HG02870 (cell line): Measurements from ENCODE around the gene CLDN9.

Experiments used
- ATAC-seq: cut with Tn5 transposase; IDR thresholded peaks from one replicate; pipeline ENCODE4 v1.9.1; 2021; ENCODE audit warnings: mild to moderate bottlenecking, moderate library complexity; ENCODE audit not compliant: unreplicated experiment

Gene CLDN9

DNA sequence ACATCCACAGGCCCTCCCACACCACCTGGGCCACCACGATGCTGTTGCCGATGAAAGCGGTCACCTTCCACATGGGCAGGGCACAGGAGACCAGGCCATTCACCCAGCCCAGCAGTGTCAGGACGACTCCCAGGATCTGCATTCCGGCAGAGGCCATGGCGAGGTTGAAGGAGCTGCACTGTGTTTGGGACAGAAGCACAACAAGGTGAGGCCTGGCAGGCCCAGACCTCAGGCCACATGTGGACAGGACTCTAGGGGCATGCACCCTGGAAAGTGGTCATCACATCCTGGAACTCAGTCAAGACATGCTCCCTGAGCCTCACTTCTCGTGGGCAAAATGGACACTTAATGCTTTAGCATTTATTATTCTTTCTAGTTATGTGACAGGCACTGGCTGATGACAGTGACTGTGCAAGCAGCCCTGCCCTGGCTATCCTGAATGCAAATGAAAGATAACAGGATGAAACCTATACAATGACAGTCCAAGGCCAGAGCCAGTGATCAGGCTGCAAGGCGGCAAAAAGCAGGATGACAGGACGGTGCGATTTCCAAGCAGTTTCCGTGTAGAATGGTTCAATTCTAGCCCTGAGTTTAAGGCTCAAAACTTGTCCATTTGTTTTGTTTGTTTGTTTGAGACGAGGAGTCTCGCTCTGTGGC lies 3.3 kb downstream of the CLDN9 start:
- no peak for ATAC-seq

- no peak for ATAC-seq
Measured at GRCh38 chr16:3017344-3017743, 4.6 kb downstream of the CLDN9 start.

DNA sequence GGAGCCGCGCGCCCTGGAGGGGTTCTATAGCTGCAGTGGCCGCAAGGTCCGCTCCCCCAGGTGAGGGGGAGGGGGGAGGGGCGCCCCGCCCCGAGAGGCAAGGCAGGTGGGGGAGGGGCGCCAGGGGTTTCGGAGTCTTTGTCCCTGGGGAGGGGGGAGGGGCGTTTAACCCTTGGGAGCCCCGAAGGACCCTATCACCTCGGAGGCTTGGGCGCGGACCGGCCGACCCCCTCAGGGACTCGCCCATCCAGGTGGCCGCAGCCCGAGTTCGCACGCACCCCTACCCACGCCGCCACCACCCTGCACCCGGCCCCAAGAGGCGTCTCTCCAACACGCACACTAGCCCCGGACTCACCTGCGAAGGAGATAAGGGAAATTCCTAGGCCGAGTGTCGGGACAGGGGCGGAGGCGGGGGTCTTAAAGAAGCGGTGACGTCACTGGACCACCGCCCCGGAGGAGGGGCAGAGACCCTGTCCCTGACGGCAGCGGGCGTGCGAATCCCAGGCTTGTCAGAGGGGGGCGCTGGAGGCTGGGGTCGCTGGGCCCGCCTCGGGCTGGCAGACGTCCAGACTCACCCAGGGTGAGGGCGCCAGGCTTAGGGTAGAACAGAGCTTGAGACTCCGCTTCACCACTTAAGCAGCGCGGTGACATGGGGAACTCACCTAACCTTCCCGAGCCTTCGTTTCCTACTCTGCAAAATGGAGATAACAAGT lies 5.2 kb downstream of the CLDN9 start, which contains the start of gene CLDN6:
CLDN6 (minus strand) TSS at position 390 of the 713 bp plus-strand sequence. CDS start 2,162 bp downstream, outside the sequence.
- ATAC-seq, result no peak

DNA sequence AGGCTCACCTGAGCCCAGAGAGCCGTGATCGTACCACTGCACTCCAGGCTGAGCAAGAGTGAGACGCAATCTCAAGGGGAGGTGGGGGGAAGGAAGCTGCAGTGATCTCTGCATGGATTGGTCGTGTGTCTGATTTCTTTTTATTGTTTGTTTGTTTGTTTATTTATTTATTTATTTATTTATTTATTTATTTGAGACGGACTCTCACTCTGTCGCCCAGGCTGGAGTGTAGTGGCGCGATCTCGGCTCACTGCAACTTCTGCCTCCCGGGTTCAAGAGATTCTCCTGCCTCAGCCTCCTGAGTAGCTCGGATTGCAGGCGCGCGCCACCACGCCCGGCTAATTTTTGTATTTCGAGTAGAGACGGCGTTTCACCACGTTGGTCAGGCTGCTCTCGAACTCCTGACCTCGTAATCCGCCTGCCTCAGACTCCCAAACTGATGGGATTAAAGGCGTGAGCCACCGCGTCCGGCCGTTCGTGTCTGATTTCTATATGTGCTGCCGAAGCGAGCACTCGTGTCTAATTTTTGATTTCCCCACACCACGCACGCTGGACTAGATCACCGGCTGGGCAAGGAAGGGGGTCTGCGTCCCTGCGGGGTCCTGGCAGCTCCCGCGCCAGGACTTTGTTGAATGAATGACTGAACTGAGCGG lies 7.0 kb downstream of the CLDN9 start:
- ATAC-seq, result no peak

GRCh38 chr16:3020247-3020603 lies 7.5 kb downstream of the CLDN9 start, which contains the start of gene TNFRSF12A:
Gene TNFRSF12A, plus strand, starts transcription at chr16:3020368. Its CDS starts 30 bp downstream, at chr16:3020398.
- no peak for ATAC-seq

DNA sequence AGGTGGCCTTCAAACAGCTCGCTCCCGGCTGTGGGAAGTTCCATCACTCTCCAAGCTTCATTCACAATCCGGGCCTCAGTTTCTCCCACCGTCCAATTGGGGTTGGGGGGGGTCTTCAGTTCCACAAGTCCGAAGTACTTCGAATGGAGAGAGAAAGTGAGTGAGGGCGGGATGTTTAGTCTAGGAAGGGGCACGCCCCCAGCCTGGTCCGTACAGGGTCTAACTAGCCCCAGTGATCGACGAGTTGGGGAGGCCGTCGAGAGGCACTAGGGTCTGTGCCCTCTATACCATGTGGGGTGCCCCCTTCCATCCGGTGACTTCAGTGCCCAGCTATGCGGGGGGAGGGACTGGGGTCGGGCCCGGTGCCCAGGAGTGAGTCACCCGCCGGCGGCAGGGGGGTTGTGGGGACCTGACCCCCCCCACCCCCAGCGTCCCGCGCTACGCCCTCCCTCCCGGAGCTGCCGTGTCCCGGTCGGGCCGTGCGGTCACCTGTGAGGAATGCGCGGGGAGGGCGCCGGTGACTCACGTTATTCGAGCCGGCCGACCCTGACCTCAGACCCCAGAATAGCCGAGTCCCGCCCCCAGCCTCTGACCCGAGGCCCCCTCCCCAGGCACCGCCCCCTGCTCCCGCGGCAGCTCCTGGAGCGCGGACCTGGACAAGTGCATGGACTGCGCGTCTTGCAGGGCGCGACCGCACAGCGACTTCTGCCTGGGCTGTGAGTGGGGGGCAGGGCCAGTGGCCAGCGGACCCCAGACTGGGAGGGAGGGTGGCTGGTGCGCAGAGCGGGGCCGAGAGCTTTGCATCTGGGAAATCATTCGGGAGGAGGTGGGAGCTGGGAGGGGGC lies 8.1 kb downstream of the CLDN9 start:
- ATAC-seq, result no peak

GRCh38 chr16:3021449-3022207 lies 8.9 kb downstream of the CLDN9 start:
- no peak for ATAC-seq

- ATAC-seq, result no peak
Measured at GRCh38 chr16:3022208-3022683, 9.5 kb downstream of the CLDN9 start.

DNA sequence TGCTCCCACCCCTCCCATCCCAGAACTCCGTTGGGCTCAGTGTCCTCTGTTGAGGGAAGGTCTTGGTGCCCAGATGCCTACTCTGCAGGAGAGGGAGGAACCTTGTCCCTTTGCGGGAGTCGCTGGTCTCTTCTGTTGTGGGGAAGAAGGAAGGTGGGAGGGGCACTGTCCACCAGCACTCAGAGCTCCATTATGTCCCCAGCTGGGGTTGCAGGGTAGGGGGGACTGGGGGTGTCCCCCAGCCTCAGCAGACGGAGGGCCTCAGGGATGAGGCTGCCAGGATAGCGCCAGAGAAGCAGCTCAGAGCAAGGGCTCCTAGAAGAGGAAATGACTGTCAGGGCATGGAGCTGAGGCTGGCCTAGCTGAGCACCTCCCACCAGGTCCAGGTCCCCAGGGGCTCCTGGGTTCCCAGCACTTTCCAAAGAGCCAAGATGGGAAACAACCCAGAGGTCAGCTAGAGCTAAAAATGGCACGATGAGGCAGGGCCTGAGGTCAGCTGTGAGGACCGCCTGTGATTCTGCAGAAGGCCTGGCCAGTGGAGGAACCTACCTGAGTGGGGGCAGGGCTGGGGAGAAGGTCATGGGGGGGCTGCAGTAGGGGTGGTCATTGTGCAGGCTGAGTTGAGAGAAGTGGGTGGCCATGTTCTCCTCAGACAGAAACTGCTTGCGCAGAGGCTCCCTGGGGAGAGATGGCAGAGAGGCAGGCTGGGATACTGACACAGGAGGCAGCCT lies 10.1 kb downstream of the CLDN9 start:
- no peak for ATAC-seq

DNA sequence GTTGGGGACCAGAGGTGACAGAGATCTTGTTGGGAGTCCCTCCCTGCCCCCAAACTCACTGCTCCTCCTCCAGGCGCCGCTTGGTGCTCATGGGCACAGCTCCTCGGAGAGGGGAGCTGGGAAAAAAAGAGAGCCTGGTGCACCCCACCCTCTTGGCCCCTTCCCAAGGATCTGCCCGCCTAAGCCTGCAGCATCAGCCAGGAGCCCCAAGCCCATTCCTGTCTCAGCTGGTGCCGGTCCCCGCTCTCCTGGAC lies 10.6 kb downstream of the CLDN9 start:
- no peak for ATAC-seq

- peak; percentile 75 for ATAC-seq
Measured at GRCh38 chr16:3023669-3024478, 11.2 kb downstream of the CLDN9 start, which contains the start of the genes HCFC1R1 and THOC6. Gene HCFC1R1, minus strand, starts transcription at chr16:3023942. Its CDS starts 1 bp downstream, at chr16:3023941. Gene THOC6, plus strand, starts transcription at chr16:3024035. Its CDS starts 292 bp downstream, at chr16:3024327.

DNA sequence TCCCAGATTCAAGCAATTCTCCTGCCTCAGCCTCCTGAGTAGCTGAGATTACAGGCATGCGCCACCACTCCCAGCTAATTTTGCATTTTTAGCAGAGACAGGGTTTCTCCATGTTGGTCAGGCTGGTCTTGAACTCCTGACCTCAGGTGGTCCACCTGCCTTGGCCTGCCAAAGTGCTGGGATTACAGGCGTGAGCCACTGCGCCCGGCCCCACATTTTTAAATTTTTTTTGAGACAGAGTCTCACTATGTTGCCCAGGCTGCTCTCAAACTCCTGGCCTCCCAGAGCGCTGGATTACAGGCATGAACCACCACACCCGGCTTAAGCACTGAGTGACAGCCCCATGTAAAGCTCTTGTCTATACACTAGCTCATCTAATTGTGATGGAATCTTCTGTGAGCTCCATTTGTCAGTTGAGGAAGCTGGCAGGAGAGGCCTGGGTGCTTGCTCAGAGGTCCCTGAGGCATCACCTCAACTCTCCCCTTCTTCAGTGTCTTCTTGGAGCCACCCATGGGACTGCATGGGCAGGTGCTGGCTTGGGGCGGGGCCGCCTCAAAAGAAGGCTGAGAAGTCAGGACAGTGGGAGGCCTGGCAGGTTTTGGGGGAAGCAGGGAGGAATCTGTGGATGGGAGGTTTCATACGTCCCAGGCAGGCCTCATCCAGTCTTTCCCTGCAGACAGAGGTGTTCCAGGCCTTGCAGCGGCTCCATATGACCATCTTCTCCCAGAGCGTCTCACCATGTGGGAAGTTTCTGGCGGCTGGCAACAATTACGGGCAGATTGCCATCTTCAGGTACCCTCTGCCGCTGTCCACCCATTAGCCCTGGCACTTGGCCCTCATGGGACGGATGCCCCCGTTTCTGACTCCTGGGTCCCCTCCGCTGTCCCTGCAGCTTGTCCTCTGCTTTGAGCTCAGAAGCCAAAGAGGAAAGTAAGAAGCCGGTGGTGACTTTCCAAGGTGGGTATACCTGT lies 12.6 kb downstream of the CLDN9 start:
- ATAC-seq, result no peak

GRCh38 chr16:3026003-3026378 lies 13.3 kb downstream of the CLDN9 start:
- no peak for ATAC-seq

GRCh38 chr16:3026609-3027488 lies 14.1 kb downstream of the CLDN9 start:
- no peak for ATAC-seq

DNA sequence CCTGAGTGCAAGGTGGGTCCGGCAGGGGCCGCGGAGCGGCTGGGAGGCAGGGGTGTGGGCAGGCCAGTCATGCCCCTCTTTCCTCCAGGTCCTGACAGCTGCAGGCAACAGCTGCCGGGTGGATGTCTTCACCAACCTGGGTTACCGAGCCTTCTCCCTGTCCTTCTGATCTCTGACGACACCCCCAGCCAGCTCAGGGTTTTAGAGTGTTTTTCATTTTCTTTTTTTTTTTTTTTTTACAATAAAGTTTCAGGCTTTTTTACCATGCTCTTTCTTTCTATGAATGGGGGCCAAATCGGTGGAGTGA lies 14.7 kb downstream of the CLDN9 start:
- ATAC-seq, result no peak

- ATAC-seq, result no peak
Measured at GRCh38 chr16:3027983-3028715, 15.4 kb downstream of the CLDN9 start.
